CD14-positive monocyte (primary cell): ENCODE data around the gene MED12L. TPM values are rescaled to one million over a fixed set of nuclear protein-coding genes. Genes with fewer than 3 reads are reported as not detected.

ENCODE experiments used
- DNase-seq, 3 donors: peaks; one replicate each; pipeline ENCODE4 v3.0.0-alpha.2; 2011 to 2022
- H2AFZ ChIP-seq: 2 replicates; pipeline ENCODE4 v1.6.0; 2012; ENCODE audit warnings: mild to moderate bottlenecking, low read depth, low read length, inconsistent platforms; ENCODE audit not compliant: insufficient read depth, poor library complexity, severe bottlenecking
- H3K27ac ChIP-seq, 2 donors: 1 replicate in 1 of 2; 2 replicates in 1 of 2; pipeline ENCODE4 v1.5.1; 2012 to 2013; ENCODE audit warnings: low read length in 2 of 2, control low read depth in 1 of 2, inconsistent platforms in 1 of 2, low read depth in 1 of 2, mild to moderate bottlenecking in 1 of 2
- H3K27me3 ChIP-seq, 2 donors: one replicate each; pipeline versions ENCODE4 v1.6.0 to v1.6.1; 2011 to 2013; ENCODE audit warnings: low read length in 2 of 2; ENCODE audit not compliant: control insufficient read depth in 2 of 2, insufficient read depth in 2 of 2
- H3K36me3 ChIP-seq, 2 donors: replicated peaks in 1 of 2; 1 replicate in 1 of 2; 2 replicates in 1 of 2; pipeline versions ENCODE4 v1.5.1 to v1.6.1; 2012 to 2013; ENCODE audit warnings: low read length in 2 of 2, control low read depth in 1 of 2, inconsistent platforms in 1 of 2, mild to moderate bottlenecking in 1 of 2; ENCODE audit not compliant: insufficient read depth in 2 of 2, control insufficient read depth in 1 of 2
- H3K4me1 ChIP-seq, 2 donors: 1 replicate in 1 of 2; 2 replicates in 1 of 2; pipeline versions ENCODE4 v1.5.1 to v1.6.1; 2012 to 2013; ENCODE audit warnings: low read length in 2 of 2, control low read depth in 1 of 2, inconsistent platforms in 1 of 2, mild to moderate bottlenecking in 1 of 2, moderate library complexity in 1 of 2; ENCODE audit not compliant: insufficient read depth in 2 of 2, control insufficient read depth in 1 of 2
- H3K4me2 ChIP-seq: replicated peaks from 2 replicates; pipeline ENCODE3; 2012; ENCODE audit warnings: low read length, moderate library complexity, mild to moderate bottlenecking; ENCODE audit not compliant: poor library complexity, severe bottlenecking; ENCODE audit errors: extremely low read depth
- H3K4me3 ChIP-seq, 3 experiments: fragments of 200-600 bp in 1 of 3; sonication (generic) in 1 of 3; replicated peaks in 1 of 3; 1 replicate in 2 of 3; 2 replicates in 1 of 3; pipeline ENCODE4 v1.5.1; 2011 to 2013; ENCODE audit warnings: low read length in 3 of 3, mild to moderate bottlenecking in 3 of 3, control low read depth in 2 of 3, low read depth in 2 of 3, inconsistent platforms in 1 of 3, moderate library complexity in 1 of 3
- H3K79me2 ChIP-seq: 2 replicates; pipeline ENCODE4 v1.6.0; 2012; ENCODE audit warnings: mild to moderate bottlenecking, control low read depth, inconsistent platforms, low read length, moderate library complexity; ENCODE audit not compliant: insufficient read depth
- H3K9ac ChIP-seq: 2 replicates; pipeline ENCODE4 v1.6.0; 2017; ENCODE audit warnings: low read length, mild to moderate bottlenecking; ENCODE audit not compliant: insufficient read depth, poor library complexity, severe bottlenecking
- H3K9me3 ChIP-seq, 2 donors: replicated peaks in 1 of 2; 1 replicate in 1 of 2; 2 replicates in 1 of 2; pipeline versions ENCODE4 v1.5.1 to v1.6.1; 2012 to 2013; ENCODE audit warnings: low read length in 2 of 2, control low read depth in 1 of 2; ENCODE audit not compliant: control insufficient read depth in 1 of 2, insufficient read depth in 1 of 2
- H4K20me1 ChIP-seq: 2 replicates; pipeline ENCODE4 v1.6.0; 2012; ENCODE audit warnings: mild to moderate bottlenecking, low read length, control low read depth, moderate library complexity; ENCODE audit not compliant: insufficient read depth
- H3K27ac Mint-ChIP-seq, 7 donors: one replicate each; pipeline ENCODE4 v1.8.0; 2020; ENCODE audit warnings: mild to moderate bottlenecking in 7 of 7, mixed read lengths in 7 of 7, moderate library complexity in 6 of 7, inconsistent platforms in 2 of 7
- H3K27me3 Mint-ChIP-seq, 3 donors: one replicate each; pipeline ENCODE4 v1.8.0; 2021 to 2022; ENCODE audit warnings: low read depth in 3 of 3, mild to moderate bottlenecking in 3 of 3, mixed read lengths in 3 of 3, moderate library complexity in 3 of 3, inconsistent platforms in 1 of 3
- H3K36me3 Mint-ChIP-seq, 2 donors: one replicate each; pipeline ENCODE4 v1.8.0; 2020; ENCODE audit warnings: mixed read lengths in 2 of 2, inconsistent platforms in 1 of 2, mild to moderate bottlenecking in 1 of 2
- H3K4me1 Mint-ChIP-seq: one replicate; pipeline ENCODE4 v1.8.0; 2020; ENCODE audit warnings: mild to moderate bottlenecking, mixed read lengths
- H3K4me3 Mint-ChIP-seq, 2 donors: one replicate each; pipeline ENCODE4 v1.8.0; 2020; ENCODE audit warnings: mild to moderate bottlenecking in 2 of 2, mixed read lengths in 2 of 2, moderate library complexity in 1 of 2
- H3K9me3 Mint-ChIP-seq, 7 donors: one replicate each; pipeline ENCODE4 v1.8.0; 2020 to 2022; ENCODE audit warnings: mixed read lengths in 7 of 7, mild to moderate bottlenecking in 6 of 7, moderate library complexity in 6 of 7, inconsistent platforms in 2 of 7
- WGBS: methylation state at CpG from one replicate; pipeline ENCODE4 v1.1.5; 2013; ENCODE audit warnings: missing lambda C conversion rate; ENCODE audit not compliant: insufficient coverage; 5-methylcytosine and 5-hydroxymethylcytosine counted together
- intact Hi-C, 2 donors: fragments of 100-400 bp; cut with micrococcal nuclease; formaldehyde crosslinking; loops; one replicate each; pipeline versions ENCODE4 v1.15.0 to v1.15.1; 2023
- polyA plus RNA-seq, 3 donors: library from polyadenylated mRNA; depleted of rRNA in 1 of 3; unstranded in 2 of 3; stranded (reverse) in 1 of 3; fragments of 300-500 nt in 2 of 3; fragments of >200 nt in 1 of 3; fragmentation: Illumina TruSeq in 2 of 3; gene quantifications; 1 replicate in 2 of 3; 2 replicates in 1 of 3; pipeline ENCODE4 v1.2.3, GENCODE V29; 2012 to 2021
- TF ChIP-seq, protein P1 (sequence below): fragments of 200-600 bp; IDR thresholded peaks from one replicate; pipeline ENCODE4 v1.8.0; 2022; ENCODE audit warnings: antibody characterized with exemption, mild to moderate bottlenecking

The MED12L gene
- polyA plus RNA-seq, 3 donors = 0.12 to 0.29 TPM; not detected in 1

DNA sequence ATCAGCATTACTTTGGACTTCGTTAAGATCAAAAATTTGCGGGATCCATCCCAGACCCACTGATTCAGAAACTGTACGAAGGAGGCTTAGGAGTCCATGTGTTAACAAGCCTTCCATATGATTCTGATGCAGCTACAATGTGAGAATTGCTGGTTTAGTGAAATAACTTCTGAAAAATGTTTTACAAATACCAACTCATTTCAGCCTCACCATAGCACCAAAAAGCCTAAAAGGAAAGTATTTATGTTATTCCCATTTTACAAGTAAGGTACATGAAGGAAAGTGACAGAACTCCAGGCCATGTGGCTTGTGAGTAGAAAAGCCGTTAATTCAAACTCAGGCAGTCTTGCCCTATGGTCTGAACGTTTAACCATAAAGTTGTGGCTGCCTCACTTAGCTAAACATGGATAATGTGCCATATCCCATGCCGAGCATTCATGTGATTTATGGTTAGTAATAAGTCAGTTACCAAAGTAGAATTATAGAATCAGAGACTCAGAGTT, 376.9 kb downstream of the MED12L start:
- Mint-ChIP-seq H3K27me3 (peaks cover 24 to 30% (median 24%) of the 10 kb centered on the region in 3 donors), H3K27ac (no peak overlapping the region), H3K36me3 (peaks cover 0 to 2% of the 10 kb centered on the region in 2 donors), H3K4me1 (peaks cover 8% of the 10 kb centered on the region), H3K9me3 (no peaks in the 10 kb centered on the region), H3K4me3 (no peak overlapping the region)
- Histone ChIP-seq H3K36me3 (no peaks in the 10 kb centered on the region), H3K27me3 (peaks cover 17 to 30% of the 10 kb centered on the region in 2 donors), H4K20me1 (no peaks in the 10 kb centered on the region), H3K9ac (no peak overlapping the region), H3K79me2 (no peaks in the 10 kb centered on the region), H3K9me3 (no peaks in the 10 kb centered on the region), H3K4me2 (no peak overlapping the region), H3K4me3 (no peak overlapping the region), H2AFZ (no peak overlapping the region), H3K4me1 (peaks cover 0 to 4% of the 10 kb centered on the region in 2 donors), H3K27ac (no peak overlapping the region)
- no peak for DNase-seq
- WGBS = 90% methylated on average over 2 of the region's 6 CpGs
- TF ChIP-seq, protein P1, sequence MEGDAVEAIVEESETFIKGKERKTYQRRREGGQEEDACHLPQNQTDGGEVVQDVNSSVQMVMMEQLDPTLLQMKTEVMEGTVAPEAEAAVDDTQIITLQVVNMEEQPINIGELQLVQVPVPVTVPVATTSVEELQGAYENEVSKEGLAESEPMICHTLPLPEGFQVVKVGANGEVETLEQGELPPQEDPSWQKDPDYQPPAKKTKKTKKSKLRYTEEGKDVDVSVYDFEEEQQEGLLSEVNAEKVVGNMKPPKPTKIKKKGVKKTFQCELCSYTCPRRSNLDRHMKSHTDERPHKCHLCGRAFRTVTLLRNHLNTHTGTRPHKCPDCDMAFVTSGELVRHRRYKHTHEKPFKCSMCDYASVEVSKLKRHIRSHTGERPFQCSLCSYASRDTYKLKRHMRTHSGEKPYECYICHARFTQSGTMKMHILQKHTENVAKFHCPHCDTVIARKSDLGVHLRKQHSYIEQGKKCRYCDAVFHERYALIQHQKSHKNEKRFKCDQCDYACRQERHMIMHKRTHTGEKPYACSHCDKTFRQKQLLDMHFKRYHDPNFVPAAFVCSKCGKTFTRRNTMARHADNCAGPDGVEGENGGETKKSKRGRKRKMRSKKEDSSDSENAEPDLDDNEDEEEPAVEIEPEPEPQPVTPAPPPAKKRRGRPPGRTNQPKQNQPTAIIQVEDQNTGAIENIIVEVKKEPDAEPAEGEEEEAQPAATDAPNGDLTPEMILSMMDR = no peak
- intact Hi-C loops = no loop called here

DNA sequence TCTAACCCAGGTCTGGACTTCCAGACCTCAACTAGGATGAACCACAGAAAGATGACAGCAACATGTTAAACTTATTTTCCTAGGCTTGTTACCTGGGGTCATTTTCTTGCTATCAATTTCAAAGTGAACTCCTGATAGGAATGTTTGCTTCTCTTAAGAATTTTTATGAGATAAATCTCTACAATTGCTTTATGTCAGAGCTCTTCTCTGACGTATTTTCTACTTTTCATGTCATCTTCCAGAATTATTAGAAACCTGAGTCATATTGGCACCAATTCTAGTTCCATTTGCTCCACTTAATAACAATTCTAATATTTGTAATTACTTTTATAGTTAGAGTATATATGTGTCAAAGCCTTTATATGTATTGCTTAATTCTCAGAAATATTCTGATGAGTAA, 377.5 kb downstream of the MED12L start:
- H3K9me3 Mint-ChIP-seq = no peaks in the 10 kb centered on the region

More for the DNA sequence above, 377.5 kb downstream of the MED12L start:
- no peaks in the 10 kb centered on the region for H4K20me1 ChIP-seq
- H3K27me3 ChIP-seq = peaks cover 17 to 30% of the 10 kb centered on the region in 2 donors
- H3K27ac ChIP-seq = no peak overlapping the region
- Mint-ChIP-seq H3K36me3 (peaks cover 0 to 2% of the 10 kb centered on the region in 2 donors), H3K4me3 (no peak overlapping the region), H3K27me3 (peaks cover 23 to 30% (median 24%) of the 10 kb centered on the region in 3 donors), H3K27ac (no peak overlapping the region), H3K4me1 (peaks cover 8% of the 10 kb centered on the region)
- H2AFZ ChIP-seq = no peak overlapping the region
- H3K4me2 ChIP-seq = no peak overlapping the region
- intact Hi-C loops = no loop called here
- H3K36me3 ChIP-seq = no peaks in the 10 kb centered on the region
- no peak for DNase-seq
- no peak overlapping the region for H3K4me3 ChIP-seq
- H3K9me3 ChIP-seq = no peaks in the 10 kb centered on the region
- H3K9ac ChIP-seq = no peak overlapping the region
- H3K79me2 ChIP-seq = no peaks in the 10 kb centered on the region
- WGBS = no CpG with 5 or more reads among the region's 1 CpG
- TF ChIP-seq, protein P1 = no peak
- peaks cover 0 to 4% of the 10 kb centered on the region in 2 donors for H3K4me1 ChIP-seq
